HG02970 (cell line): ENCODE data around the gene TIPRL.
"Not testable (repeated sequence)": the region's sequence is repeated elsewhere in the genome, so short reads cannot be mapped to it uniquely, and the experiment has no call there.

Source experiments
- ATAC-seq: cut with Tn5 transposase; IDR thresholded peaks from one replicate; pipeline ENCODE4 v1.9.1; 2021; ENCODE audit warnings: mild to moderate bottlenecking, moderate library complexity, moderate number of reproducible peaks; ENCODE audit not compliant: unreplicated experiment, low FRiP score

Gene TIPRL

DNA sequence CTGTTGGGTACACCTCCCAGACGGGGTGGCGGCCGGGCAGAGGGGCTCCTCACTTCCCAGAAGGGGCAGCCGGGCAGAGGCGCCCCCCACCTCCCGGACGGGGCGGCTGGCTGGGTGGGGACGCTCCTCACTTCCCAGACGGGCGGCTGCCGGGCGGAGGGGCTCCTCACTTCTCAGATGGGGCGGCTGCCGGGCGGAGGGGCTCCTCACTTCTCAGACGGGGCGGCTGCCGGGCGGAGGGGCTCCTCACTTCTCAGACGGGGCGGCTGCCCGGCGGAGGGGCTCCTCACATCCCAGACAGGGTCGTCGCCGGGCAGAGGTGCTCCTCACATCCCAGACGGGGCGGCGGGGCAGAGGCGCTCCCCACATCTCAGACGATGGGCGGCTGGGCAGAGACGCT is 28.9 kb downstream of the TIPRL start:
- ATAC-seq = not testable (repeated sequence)

DNA sequence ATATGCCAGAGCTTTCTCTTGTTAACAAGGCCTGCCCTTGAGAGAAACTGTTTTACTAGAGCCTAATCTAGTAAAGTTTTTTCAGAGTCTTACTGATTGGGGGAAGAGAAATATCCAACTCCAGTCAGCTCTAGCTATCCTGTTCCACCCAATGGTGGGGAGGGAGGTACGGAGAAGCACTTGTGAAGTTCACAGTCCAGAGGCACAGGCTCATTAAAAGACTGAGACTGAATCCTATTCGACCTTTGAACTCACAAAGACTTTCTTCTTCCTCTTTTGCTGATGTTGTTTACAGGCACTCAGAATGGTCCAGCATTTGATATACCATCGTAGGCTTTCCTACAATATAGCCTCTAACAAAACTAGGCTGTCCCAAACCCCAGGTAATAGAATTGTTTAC is 31.6 kb downstream of the TIPRL start:
- no peak for ATAC-seq

DNA sequence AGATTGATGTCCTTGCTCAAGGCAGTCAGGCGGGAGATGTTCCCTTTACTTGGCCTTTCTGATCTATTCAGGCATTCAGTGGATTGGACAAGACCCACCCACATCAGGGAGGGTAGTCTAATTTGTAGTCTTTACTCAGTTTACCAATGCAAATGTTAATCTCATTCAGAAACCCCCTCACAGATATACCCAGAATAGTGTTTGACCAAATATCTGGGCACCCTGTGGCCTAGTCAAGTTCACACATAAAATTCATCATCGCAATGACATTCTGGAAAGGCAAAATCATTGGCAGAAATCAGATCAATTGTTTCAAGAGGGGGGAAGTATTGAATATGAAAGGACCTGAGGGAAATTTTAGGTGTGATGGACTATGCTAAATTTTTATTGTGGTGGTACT is 34.6 kb downstream of the TIPRL start:
- no peak for ATAC-seq

DNA sequence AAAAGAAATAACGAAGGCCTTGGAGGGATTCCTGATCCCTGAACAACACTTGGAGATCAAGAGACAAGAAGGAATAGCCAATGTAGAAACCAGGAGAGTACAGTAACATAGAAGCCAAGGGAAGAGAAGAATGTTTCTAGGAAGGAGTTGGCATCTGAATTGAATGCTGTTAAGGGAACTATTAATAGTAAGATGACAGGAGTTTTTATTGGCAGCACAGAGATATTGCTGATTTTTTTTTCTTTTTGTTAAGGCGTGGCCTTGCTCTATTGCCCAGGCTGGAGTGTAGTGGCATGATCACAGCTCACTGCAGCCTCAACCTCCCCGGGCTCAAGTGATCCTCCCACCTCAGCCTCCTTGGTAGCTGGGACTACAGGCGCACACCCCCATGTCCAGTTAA is 37.4 kb downstream of the TIPRL start:
- ATAC-seq = no peak

DNA sequence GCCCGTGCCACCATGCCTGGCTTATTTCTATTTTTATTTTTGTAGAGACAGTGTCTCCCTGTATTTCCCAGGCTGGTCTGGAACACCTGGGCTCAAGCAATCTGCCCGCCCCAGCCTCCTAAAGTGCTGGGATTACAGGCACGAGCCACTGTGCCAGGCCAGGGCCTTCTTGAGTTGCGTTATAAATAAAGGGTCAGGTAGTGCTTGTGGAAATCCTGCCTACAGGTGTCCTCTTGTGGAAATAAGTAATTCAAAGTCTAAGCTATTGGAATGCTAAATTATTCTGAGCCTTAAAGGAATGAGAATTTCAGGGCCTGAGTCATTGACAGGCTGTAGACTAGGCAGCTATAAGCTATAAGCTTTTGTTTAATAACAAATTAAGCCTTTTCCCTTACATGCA is 38.9 kb downstream of the TIPRL start:
- no peak for ATAC-seq

DNA sequence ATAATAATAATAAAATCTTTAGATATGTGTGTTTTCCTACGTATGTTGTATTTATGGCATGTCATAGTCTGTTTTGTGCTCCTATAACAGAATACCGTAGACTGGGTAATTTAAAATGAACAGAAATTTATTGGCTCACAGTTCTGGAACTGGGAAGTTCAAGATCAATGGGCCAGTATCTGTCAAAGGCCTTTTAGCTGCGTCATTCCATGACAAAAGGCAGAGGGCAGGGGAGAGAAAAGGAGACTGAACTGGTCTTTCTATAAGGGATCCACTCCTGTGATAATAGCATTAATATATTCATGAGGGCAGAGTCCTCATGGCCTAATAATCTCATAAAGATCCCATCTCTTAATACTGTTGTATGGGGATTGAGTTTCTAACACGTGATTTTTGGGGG is 39.9 kb downstream of the TIPRL start:
- no peak for ATAC-seq

DNA sequence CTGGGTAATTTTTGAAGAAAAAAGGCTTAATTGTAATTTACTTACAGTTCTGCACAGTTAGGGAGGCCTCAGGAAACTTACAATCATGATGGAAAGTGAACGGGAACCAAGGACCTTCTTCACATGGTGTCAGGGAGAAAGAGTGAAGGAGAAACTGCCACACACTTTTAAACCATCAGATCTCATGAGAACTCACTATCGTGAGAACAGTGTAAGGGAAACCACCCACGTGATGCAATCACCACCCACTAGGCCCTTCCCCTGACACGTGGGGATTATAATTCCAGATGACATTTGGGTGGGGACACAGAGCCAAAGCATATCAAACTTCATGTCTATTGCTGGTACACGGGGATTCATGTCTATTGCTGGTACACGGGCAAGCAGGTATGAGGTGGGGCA is 41.7 kb downstream of the TIPRL start:
- ATAC-seq = no peak

DNA sequence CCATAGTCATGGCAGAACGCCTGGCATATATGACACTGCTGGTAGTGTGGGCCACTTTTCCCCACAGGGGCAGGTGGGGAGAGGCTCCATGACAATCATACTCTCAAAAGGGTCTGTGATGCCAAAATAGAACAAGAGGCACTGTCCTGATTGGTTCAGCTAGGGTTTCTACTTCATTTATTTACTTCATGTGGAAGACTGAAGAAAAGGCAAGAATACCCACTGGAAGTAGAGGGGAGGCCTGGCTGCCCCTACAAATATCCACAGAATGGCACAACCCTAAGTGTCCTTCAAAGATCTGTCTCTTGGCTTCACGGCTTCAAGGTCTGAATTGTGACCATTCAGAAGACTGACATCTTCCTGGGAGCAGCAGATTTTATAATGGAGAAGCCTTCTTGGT is 42.5 kb downstream of the TIPRL start:
- ATAC-seq = no peak

DNA sequence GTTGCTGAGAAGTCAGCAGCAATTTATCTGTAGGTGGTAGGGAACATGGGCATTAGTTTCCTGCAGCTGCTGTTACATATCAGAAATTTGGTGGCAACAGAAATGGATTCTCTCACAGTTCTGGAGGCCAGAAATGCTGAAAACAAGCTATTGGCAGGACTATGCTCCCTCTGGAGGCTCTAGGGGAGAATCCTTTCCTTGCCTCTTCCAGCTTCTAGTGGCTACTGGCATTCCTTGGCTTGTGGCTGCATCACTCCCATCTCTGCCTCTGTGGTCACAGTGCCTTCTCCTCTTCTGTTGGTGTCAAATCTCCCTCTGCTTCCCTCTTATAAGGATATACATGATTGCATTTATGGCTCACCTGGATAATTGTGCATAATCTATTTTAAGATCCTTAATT is 44.5 kb downstream of the TIPRL start:
- ATAC-seq = no peak

DNA sequence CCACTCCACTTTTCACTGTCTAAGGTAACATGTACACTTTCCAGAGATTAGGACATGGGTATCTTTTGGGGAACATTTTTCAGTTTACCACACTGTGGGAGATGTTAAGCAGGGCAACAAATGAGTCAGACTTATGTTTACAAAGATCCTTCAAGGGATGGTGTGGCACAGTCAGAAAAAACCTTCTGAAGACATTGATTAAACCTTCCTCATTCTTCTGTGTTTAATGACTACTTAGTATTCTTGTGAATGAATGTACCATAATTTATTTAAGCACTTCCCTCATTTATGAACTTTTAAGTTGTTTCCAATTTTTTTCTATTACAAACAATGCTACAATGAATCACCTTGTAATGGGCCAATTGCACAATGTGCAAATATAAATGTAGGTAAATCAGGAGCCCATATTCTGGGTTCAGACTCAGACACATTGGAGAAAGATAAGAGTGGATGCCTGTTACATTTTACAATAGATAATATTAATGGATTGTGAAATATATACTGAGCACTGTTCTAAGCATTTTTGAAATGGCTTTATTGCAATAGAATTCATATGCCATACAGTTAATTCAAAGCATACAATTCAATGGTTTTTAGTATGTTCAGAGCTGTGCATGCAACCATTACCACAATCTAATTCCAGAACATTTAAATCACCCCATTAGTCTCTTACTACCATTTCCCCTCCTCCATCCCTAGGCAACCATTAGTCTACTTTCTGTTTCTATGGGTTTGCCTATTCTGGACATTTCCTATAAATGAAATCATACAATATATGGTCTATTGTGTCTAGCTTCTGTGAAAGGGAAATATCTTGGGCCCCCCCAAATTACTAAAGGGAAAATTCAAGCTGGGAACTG is 45.1 kb downstream of the TIPRL start:
- no peak for ATAC-seq

DNA sequence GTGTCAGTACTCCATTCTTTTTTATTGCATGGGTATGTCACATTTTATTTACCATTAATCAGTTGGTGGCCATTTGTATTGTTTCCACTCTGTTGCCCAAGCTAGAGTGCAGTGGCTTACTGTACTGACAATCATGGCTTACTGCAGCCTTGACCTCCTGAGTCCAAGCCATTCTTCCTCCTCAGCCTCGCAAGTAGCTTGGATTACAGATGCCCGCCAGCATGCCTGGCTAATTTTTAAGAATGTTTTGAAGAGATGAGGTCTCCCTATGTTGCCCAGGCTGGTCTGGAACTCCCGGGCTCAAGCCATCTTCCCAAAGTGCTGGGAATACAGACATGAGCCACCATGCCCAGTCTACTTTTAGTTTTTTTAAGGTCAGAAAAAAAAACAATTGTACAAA is 46.2 kb downstream of the TIPRL start:
- no peak for ATAC-seq

DNA sequence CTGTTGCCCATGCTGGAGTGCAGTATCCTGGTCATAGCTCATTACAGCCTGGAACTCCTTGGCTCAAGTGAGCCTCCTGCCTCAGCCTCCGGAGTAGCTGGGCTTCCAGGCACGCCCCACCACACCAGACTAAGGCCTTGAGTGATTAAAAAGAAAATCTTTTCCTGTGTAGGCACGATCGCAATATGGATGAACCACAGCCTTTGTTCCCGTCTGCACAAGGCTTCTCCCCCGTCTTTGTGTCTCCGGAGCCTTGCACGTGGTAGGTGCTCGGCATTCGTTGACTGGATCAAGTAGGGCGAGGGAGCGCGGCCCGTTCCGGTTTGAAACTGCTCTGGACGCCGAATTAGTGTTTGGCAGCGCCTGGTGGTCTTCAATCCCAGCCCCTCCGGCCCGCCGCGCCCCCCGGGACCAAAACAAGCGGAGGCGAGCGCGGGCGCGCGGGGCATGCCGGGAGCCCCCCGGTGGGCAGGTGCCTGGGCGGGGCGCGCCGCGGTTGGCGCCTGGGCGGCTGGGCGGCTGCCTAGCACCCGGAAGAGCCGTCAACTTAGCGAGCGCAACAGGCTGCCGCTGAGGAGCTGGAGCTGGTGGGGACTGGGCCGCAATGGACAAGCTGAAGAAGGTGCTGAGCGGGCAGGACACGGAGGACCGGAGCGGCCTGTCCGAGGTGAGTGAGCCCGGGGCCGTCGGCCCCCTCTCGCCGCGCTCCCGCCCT is 46.9 kb downstream of the TIPRL start, which contains the start of gene SFT2D2:
SFT2D2 (plus strand) TSS at position 529 of the 715 bp plus-strand sequence; CDS start at position 605, 76 bp downstream.
- no peak for ATAC-seq

DNA sequence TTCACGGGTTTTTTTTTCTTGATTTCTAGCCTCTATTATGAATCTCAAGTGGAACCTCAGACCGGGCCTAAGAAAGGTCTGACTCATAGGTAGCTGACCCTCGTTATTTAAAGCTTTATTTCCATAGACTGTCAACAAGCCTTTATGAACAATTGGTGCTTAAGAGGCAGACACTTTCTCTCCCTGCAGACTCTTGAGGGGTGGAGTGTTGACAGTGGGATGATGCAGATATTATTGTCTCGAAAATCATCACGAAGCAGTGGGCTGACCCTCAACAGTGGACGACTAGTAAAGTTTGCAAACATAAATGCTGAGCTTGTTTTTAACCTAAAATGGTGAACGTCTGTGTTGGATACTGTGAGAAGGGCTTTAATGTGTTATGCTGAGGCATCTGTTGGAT is 48.9 kb downstream of the TIPRL start:
- ATAC-seq = no peak

DNA sequence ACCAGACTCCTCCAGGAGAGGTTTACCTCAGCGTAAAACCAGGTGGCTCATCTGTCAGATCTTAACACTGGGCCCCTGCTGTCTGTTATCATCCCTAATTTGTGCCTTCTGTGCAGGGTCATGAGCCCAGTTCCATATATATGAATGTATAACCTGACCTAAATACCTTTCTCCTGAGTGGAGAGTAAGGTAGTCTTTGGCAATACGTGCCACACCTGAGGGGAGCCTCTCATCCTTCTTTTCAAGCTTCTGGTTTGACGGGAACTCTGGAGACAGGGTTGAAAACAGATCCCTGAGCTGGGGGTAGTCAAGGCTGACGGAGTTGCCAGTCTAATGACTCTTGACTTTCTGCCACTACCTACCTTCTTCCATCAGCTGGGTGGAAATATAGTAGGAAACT is 51.1 kb downstream of the TIPRL start:
- no peak for ATAC-seq

DNA sequence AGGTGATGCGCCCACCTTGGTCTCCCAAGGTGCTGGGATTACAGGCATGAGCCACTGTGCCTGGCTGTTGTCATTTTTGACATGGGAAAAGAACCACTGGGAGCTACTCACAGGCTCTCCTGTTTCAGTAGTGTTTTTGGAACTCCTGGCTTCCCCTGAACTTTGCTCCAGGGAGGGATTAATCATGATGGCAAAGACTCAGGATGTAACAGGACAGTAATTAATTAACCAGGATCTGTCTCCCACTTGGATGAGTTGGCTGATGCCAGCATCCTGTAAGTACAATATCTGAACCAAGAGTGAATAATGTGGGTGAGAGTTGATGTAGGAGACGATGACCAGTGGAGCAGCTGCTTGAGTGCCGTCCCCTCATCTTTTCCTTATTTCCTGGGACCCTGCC is 51.9 kb downstream of the TIPRL start:
- ATAC-seq = no peak

DNA sequence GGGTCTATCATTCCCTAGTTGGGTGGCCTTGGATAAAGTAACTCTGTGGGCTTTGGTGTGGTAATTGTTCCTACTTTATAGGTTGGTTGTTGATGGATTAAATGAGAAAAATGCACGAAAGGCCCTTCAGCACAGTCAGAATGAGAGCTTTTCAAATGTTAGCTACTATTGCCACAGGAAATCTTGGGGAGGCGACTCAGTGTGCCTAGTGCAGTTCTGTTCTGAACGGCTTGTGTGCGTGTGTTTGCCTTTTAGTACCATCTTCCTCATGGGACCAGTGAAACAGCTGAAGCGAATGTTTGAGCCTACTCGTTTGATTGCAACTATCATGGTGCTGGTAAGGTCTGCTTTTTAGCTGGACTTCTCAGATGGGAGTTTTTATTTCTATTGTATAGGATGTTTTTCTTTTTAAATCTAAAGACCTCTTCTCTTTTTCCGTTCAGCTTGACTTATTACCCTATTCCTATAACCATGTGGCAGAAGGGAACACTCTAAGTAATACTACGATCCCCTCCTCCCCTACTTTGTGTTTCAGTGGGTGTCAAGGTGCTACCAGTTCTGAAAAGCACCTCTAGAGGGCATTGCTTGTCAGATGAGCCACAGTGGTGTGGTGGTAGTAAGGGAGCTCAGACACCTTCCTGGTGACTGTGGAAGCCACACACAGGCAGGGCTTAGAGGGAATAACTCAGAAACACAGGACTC is 56.2 kb downstream of the TIPRL start:
- ATAC-seq = no peak

DNA sequence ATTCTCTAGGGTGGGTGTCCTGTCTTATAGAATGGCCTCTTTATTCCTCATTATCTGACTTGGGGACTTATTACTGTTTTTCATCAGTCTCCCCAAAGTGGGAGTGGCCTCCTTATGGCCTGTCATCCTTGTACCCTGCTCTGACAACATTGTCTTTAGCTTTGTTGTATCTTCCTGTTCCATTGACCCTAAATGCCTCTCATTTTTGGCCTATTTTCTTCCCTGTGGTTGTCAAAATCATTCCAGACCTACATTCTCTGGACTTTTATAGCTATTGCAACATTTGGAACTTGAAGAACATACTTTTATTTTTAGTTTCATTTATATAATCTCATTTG is 56.8 kb downstream of the TIPRL start:
- no peak for ATAC-seq

DNA sequence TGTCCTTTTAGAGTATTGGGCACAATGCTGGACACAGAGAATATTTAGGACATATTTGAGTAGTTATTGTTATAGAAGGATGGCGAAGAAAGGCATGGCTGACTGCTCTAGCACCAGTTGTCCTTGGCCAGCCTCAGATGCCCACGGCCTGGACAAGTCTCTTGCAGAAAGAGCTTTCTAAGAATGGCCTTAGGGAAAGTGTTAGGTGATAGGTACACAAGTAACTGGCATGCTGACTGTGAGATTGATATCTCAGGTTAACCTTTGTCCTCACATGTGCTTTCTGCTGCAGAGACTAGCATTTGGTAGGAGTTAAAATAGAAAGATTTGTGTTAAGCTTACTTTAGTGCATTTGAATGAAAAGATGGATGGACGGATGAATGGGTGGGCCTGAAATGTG is 57.2 kb downstream of the TIPRL start:
- no peak for ATAC-seq

DNA sequence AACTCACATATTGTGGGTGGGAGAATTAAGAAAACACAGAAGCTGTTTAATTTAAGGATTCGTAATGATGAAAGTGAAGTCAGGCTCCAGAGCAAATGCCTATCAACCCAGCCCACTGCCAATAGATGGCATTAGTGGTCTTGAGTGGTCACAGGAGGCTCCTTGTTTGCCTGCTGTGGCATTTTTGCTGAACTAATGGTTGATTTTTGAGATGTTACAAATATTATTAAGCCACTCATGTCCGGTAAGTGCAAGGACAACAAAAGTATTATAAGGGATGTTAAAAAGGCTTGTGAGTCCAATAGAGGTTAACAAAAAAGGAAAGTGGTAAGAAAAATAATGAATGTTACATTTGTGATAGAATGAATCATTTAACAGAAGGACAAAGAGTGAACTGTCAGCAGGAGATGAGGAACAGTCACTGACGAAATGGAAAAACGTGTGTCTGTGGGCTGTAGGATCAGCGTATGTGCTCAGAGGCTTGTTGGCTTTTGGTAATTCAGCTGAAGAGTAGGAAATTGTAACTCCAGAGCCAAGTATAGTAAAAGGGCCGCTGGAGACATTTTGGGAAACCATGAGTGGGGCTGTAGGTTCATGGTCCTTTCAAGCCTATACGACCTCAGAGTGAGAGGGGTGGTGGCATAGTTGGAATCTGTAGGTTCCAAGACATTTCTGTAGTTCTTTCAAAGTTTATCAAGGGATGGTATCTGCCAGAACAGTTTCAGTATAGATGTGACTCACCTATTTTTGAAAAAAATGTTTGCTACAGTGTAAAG is 58.3 kb downstream of the TIPRL start:
- no peak for ATAC-seq

DNA sequence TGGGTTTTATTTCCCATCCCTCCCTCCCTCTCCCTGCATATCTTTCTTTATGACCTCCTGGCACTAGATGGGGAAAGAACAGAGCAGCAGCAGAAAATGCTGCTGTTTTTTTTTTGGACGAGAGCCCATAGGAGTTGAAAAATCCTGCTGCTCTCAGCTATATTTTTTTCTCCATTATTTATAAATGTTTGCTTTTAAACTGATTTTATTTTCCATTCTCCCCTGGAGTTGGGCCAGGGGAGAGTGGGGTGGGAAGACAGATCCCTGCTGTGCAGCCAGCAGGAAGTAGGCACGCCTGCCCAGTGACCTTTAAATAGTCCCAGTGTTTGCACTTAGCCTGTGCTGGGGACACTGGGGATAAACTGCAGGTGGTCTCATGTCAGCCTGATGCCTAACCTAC is 64.4 kb downstream of the TIPRL start:
- no peak for ATAC-seq
